HEK293T (cell line): ENCODE measurements around the gene MXD1.

Experiments used
- BHLHE40 ChIP-seq: fragments of 450-650 bp; IDR thresholded peaks from 2 replicates; pipeline ENCODE4 v1.6.1; 2016; ENCODE audit warnings: mild to moderate bottlenecking, moderate library complexity, borderline replicate concordance
- ELF4 ChIP-seq: fragments of 450-650 bp; IDR thresholded peaks from 2 replicates; pipeline ENCODE4 v1.6.1; 2017; ENCODE audit warnings: antibody characterized with exemption
- FOXA1 ChIP-seq: fragments of 450-650 bp; IDR thresholded peaks from 2 replicates; pipeline ENCODE4 v1.6.1; 2016; ENCODE audit warnings: mild to moderate bottlenecking
- FOXK2 ChIP-seq: fragments of 450-650 bp; IDR thresholded peaks from 2 replicates; pipeline ENCODE4 v1.6.1; 2016; ENCODE audit warnings: mild to moderate bottlenecking
- FOXM1 ChIP-seq: fragments of 450-650 bp; IDR thresholded peaks from 2 replicates; pipeline ENCODE4 v1.6.1; 2017; ENCODE audit warnings: mild to moderate bottlenecking, borderline replicate concordance
- HDGF ChIP-seq: fragments of 450-650 bp; IDR thresholded peaks from 2 replicates; pipeline ENCODE4 v1.6.1; 2017; ENCODE audit warnings: antibody characterized with exemption, borderline replicate concordance
- L3MBTL2 ChIP-seq: fragments of 450-650 bp; conservative IDR thresholded peaks from 2 replicates; pipeline ENCODE4 v1.6.1; 2016; ENCODE audit warnings: mild to moderate bottlenecking
- LEF1 ChIP-seq: fragments of 450-650 bp; IDR thresholded peaks from 2 replicates; pipeline ENCODE4 v1.6.1; 2017; ENCODE audit warnings: mild to moderate bottlenecking, borderline replicate concordance
- NFRKB ChIP-seq: fragments of 450-650 bp; IDR thresholded peaks from 2 replicates; pipeline ENCODE4 v1.6.1; 2016; ENCODE audit warnings: mild to moderate bottlenecking, moderate library complexity
- SP1 ChIP-seq: fragments of 450-650 bp; IDR thresholded peaks from 2 replicates; pipeline ENCODE4 v1.6.1; 2017
- SUZ12 ChIP-seq: fragments of 450-650 bp; IDR thresholded peaks from 2 replicates; pipeline ENCODE4 v1.6.1; 2016; ENCODE audit warnings: mild to moderate bottlenecking
- TARDBP ChIP-seq: fragments of 450-650 bp; IDR thresholded peaks from 2 replicates; pipeline ENCODE4 v1.6.1; 2016
- TF ChIP-seq, protein P1 (sequence below): fragments of 450-650 bp; IDR thresholded peaks from 2 replicates; pipeline ENCODE4 v1.6.1; 2016

DNA sequence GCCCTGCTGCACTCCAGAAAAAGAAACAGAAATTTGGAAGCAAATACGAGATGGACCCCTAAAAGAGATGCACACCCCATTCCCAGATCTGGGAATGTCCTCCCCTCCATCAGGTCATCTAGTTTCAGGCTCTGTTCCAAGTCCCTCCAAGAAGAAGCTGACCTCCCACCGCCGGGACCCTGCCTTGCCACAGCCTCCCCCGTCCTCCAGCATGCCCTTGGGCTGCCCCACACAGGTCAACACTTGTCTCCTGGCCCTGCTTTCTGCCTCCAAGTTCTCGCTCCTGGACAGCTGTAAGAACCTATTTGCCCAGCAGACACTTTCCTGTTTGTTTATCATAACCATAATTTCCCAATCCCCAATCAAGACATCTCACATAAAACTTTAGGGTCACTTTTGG, 44.5 kb downstream of the MXD1 start:
- TF ChIP-seq SUZ12 (no peak), FOXM1 (no peak), ELF4 (no peak), FOXA1 (no peak), FOXK2 (no peak), HDGF (no peak), TARDBP (no peak), LEF1 (no peak), BHLHE40 (no peak), SP1 (no peak), NFRKB (no peak), L3MBTL2 (no peak)
- TF ChIP-seq, protein P1, sequence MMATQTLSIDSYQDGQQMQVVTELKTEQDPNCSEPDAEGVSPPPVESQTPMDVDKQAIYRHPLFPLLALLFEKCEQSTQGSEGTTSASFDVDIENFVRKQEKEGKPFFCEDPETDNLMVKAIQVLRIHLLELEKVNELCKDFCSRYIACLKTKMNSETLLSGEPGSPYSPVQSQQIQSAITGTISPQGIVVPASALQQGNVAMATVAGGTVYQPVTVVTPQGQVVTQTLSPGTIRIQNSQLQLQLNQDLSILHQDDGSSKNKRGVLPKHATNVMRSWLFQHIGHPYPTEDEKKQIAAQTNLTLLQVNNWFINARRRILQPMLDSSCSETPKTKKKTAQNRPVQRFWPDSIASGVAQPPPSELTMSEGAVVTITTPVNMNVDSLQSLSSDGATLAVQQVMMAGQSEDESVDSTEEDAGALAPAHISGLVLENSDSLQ: no peak
